GM18511 (cell line): ENCODE data around the gene GYPE.
"Not testable (repeated sequence)": the region's sequence is repeated elsewhere in the genome, so short reads cannot be mapped to it uniquely, and the experiment has no call there.

Experiments used
- ATAC-seq: cut with Tn5 transposase; IDR thresholded peaks from one replicate; pipeline ENCODE4 v1.9.1; 2021; ENCODE audit warnings: mild to moderate bottlenecking, moderate library complexity; ENCODE audit not compliant: unreplicated experiment

The GYPE gene

DNA sequence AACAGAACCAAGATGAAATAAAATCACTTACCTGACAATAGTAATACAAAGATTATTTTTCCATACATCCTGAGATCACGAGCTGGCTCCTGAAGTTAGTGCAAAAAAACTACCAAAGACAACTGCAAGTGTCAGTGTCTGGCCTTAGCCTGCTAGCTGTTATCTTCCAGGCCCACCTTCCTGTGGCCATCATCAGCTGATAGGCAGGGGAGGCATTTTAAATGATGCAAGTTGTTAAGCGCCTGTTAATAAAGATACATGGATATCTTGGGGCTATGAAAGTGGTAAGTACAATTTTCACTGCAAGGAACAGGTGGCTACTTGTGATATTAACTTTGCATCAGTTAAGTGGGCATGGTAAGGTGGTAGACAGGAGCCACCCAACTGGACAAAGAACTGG, at the start of gene GYPE:
Gene GYPE, minus strand, starts transcription at position 120 of the 400 bp plus-strand sequence. Its CDS starts 52 bp downstream, at position 68.
- ATAC-seq, result not testable (repeated sequence)

DNA sequence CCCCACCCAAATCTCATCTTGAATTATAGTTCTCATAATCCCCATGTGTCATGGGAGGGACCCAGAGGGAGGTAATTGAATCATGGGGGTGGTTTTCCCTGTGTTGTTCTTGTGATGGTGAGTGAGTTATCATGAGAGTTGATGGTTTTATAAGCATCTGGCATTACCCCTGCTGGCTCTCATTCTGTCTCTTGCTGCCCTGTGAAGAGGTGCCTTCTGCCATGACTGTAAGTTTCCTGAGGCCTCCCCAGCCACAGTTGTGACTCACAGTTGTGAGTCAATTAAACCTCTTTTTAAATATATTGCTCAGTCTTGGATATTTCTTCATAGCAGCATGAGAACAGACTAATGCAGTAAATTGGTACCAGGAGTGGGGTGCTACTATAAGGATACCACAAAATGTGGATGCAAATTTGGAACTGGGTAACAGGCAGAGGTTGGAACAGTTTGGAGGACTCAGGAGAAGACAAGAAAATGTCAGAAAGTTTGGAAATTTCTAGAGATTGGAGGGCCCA, 46.2 kb upstream of the GYPE start:
- not testable (repeated sequence) for ATAC-seq

DNA sequence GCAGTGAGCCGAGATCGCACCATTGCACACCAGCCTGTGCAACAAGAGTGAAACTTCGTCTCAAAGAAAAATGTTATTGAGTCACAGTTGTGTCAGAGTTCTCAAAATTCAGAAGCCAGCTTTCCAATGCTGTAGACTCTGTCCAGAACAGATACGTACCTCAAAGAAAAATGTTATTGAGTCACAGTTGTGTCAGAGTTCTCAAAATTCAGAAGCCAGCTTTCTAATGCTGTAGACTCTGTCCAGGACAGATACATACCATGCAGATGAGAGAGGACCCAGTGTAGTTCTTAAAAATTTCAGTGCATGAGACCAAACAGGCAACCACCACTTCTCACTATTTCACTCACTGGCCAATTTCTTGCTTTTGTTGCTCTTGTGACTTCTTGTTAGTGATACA, 45.6 kb upstream of the GYPE start:
- ATAC-seq, result not testable (repeated sequence)

DNA sequence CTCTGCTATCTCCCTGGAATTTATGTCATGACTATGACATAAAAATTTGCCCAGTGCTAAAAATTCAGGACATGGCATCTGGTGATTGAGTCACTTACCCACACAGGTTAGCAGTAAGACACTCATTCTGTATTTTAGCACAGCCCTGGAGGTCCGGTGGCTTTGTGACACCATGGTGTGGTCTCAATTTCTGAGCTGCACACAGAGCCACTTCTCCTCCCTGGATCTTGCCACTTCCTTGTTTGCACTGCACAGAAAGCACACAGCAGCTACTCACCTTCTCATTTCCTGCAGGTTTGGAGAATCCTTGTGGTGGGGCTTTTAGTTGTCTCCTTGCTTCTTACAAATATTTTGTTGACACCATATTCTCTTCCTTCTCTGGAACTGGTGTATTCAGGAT, 44.8 kb upstream of the GYPE start:
- ATAC-seq, result not testable (repeated sequence)

DNA sequence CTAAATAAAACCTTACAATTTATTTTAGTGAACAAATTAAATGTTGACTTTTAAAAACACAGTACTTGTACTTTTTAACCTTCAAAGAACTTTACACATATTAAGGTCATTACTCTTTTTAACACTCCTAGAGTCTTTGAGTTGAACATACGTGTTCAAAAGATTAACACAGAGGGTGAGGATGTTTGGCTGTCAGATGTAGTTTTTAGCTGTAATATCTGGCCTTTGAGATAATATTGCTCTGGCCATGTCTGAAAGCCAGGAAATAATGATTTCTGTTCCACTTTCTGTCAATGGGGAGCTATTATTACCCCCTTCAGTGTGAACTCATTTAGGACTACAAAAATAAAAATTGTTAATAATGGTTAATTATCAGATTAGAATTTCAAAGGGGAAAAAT, 42.1 kb upstream of the GYPE start:
- ATAC-seq, result not testable (repeated sequence)

DNA sequence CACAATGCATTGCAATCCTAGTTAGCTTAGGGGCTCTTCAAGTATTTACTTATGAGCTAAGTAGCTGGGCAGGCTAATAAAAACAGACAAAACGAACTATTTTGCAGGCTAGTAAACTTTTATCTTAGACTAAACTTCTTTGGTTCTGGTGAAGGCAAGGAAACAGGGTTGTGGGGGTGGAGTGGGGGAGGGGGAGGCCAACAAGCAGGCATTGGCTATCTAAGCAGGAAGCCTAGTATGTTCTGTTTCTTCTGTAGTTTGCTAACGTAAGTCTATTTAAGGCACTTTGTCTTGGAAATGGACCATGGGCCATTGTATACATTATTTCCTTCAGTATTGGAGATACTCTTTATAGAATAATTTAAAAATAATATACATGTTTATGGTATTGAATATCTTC, 35.3 kb upstream of the GYPE start:
- ATAC-seq, result not testable (repeated sequence)

DNA sequence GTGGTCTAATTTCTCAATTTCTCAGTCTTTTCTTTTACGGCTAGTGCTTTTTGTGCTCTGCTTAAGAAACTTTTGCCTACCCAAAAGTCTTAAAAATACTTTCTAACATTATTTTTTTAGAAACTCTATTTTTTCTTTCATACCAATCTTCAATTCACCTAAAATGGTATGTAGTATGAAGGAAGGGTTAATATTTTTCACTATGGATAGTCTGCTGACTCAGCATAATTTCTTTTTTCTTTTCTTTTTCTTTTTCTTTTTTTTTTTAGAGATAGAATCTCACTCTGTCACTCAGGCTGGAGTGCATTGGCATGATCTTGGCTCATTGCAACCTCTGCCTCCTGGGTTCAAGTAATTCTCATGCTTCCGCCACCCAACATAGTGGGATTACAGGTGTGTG, 34.2 kb upstream of the GYPE start:
- ATAC-seq, result no peak

DNA sequence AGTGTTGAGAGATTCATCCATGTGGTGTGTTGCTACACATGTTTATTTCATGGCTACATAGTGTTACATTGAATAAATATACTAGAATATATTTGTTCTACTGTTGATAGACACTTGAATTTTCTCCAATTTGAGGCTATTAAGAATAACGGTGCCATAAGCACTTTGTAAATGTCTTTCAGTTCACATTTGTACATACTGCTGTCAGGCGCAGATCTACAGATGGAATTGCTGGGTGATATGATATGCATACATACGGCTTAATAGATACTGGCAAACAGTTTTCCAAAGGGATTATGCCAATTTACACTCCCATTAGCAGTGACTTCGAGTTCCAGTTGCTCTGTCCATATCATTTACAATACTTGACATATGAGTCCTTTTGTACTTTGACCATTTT, 33.5 kb upstream of the GYPE start:
- ATAC-seq, result not testable (repeated sequence)

DNA sequence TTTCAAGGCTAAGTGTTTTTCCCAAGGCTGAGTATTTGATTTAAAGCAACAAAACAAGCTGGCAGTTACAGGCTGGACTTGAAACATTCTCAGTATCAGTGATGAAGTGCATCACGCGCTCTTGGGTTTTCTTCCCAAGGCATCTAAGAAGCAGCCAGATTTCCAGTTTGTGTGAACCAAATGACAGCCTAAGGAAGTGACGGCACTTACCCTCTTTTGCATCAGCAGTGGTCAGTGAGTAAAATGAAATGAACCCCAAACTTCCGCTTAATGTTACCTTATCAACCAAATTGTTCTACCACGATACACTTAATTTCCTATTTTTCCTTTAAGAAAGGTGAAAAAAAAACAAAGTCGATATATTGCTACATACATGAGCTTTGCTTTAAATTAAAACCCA, 15.8 kb upstream of the GYPE start:
- no peak for ATAC-seq

DNA sequence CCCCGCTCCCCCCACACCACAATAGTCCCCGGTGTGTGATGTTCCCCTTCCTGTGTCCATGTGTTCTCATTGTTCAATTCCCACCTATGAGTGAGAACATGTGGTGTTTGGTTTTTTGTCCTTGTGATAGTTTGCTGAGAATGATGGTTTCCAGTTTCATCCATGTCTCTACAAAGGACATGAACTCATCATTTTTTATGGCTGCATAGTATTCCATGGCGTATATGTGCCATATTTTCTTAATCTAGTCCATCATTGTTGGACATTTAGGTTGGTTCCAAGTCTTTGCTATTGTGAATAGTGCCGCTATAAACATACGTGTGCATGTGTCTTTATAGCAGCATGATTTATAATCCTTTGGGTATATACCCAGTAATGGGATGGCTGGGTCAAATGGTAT, 11.1 kb upstream of the GYPE start:
- ATAC-seq, result not testable (repeated sequence)

DNA sequence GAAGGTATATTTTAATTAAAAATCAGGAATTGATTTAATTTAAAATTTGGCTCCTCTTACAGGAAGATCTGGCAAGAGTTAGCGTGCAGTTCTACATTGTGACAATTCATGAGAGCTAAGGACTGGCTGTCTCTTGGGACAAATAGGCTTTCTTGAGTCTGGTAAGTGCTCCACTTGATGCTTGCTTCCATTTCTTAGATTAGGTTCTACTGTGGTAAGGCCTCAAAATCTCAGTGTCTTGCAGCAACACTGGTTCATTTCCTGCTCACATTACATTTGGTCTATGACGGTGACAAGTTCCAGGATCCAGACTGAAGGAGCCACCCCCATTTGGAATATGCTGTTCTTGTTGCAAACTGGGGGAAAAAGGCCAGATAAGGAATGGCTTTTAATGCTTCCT, 7.1 kb upstream of the GYPE start:
- not testable (repeated sequence) for ATAC-seq

DNA sequence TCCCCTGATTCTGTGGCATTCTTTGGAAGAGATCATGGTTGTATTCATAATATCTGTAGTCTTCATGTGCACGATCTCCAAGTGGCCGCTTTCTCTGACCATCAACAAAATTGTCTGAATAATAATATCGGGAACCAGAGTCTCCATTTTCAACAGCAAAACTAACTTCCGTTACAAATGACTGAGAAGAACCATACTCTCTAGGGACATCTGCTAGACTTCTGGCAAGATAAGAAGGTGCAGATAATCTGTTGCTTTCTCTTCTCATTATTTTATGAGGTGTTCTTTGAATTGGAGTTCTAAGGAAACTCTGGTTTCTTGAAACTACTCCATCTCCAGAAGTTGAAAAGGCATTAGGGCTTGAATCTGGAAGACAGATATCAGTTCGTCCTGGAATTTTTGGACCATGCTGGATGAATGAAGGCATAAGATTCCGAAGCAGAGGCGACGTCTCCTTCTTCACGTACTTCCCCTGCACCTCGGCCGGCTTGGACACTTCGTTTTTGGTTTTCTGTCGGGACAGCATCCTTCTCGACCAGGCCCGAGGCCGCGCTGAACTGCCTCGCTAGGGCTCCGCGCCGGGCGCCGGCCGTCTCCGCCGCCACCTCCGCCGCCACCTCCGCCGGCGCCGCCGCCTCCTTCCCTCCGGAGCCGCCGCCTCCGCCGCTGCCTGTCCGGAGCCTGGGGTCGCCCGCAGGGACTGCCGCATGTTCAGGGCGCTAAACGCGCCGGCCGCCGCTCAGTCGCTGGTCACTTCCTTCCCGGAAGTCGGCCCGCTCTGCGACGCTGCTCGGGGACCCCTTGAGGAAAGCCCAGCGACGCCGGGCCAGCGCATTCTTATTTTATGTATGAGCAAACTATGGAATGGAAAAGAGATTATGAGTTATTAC, 6.4 kb upstream of the GYPE start:
- peak; percentile 69 for ATAC-seq

DNA sequence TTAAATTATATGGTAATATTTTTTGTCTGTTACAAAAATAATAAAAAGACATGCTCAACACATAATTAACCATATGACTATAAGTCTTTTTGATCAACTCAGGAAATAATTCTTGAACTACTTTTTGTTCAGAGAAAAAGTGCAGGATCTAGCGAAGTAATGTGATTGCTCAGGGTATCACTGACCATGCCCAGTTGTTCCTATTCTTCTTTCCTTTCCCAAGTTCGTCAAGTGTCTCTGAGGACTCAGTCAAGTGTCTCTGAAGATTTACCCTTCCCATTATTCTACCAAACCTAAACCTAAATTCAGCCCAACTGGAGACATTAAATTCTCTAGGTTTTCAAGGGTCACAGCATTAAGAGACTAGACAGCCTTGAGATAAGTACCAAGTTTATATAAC, 5.5 kb upstream of the GYPE start:
- ATAC-seq, result not testable (repeated sequence)

DNA sequence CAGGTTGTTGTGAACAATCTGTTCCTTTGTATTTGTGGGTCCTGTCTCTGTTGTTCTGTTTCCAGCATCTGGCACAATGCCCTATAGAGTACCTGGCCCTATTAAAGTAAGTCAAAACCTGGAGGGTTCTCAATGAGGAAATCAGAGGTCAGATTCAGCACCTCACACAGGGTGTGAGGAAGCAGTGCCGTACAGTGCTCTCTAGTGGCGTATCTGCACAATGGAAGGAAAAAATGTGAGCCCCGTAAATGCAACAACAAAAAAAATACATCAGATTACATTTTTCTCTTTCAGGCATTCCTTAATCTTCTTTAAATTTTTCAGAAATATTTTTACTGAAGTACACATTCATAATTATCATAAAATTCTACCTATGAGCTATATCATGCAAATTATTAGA, 2.5 kb upstream of the GYPE start:
- ATAC-seq, result peak; percentile 55

DNA sequence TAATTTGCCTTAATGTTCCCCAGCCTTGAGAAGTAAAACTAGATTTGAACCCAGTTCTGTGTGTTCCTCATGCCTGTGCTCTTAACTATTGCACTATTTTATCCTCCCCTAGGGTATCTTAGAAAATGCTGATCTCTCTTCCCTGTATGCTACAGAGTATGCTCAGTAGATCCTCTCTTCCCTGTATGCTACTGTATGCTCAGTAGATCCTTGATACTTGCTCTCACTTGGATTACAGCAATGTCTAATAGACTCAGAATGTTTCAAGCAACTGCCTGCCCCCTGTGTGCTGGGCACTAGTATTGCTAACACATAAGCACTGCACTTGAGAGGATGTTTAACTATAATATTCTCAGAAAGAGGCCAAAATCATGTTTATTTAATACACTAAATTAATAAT, 928 bp downstream of the GYPE start:
- ATAC-seq, result not testable (repeated sequence)

DNA sequence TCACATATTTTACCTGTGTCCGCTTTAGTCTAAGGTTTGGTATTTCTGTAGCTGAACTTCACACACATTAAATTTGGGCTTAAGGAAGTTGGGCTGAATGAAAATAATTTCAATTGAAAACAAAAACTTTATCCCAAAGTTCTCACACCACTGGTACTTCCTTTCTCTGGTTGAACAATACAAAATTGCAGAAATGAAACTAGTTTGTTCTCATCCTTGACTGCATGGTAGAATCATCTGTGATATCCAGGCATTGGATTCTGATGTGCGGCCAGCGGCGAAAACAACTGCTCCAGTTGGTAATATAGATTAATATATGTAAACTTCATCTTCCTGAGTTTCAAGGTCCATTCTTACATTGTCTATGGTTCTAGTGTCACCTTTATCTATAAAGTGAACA, 15.0 kb downstream of the GYPE start:
- not testable (repeated sequence) for ATAC-seq

DNA sequence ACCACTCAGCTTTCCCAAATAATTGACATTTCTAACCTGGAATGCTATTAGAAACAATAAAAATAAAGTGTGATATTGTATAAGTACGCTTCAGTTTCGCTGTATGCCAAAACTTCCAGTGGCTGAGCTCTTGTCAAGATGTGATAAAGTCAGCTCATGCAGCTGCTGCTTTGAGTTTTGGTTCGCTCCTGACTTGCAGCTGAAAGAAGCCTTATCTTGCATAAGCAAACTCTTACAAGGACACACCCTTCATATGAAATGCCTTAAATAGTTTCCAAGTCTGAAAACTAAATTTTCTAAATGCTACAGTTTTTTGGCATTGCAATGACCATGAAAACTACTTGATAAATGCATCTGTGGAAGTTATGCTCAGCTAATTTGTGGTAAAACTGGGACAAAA, 17.2 kb downstream of the GYPE start:
- ATAC-seq, result not testable (repeated sequence)

DNA sequence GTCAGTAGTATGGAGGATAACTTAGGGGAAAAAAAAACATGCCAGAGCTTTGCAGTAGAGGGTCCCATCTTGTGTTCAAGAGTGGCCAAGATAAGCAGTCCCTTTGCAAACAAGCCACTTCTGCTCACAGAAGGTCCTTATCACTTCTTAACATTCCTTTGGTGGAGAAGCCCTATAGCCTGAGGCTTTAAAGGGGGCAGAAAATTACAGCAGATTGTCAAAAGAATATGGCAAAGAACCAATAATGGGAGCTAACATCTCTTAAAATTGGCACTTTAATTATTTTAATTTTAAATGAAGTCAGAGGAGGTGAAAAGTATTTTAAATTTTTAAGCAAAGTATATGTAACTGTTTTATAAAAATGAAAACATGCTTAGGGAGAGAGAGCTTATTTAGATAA, 20.4 kb downstream of the GYPE start:
- ATAC-seq, result not testable (repeated sequence)

DNA sequence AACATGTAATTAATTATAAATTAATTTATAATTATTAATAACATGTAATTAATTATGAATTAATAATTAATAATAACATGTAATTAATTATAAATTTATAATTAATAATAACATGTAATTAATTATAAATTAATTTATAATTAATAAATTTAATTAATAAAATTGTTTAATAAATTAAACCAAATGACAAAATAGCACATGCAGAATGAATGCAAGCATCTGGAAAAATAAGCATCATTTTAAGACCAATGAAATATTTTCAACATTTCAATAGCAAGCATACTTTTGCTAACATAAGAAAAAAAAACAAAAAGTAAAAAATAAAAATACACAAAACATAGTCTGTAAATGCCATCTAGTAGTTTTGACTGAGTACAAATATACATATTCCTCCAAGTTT, 21.8 kb downstream of the GYPE start:
- ATAC-seq, result no peak

DNA sequence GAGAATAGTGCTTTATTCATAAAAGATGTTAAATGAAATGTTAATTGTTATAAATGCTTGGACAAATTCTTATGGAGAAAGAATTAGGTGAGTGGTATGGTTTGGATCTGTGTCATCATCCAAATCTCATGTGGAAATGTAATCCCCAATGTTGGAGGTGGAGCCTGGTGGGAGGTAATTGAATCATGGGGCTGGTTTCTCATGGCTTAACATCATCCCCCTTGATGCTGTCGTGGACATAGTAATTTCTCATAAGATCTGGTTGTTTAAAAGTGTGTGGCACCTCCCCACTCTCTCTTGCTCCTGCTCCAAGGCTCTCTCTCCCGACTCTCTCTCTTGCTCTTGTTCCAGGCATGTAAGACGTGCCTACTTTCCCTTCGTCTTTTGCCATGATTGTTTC, 22.5 kb downstream of the GYPE start:
- no peak for ATAC-seq

DNA sequence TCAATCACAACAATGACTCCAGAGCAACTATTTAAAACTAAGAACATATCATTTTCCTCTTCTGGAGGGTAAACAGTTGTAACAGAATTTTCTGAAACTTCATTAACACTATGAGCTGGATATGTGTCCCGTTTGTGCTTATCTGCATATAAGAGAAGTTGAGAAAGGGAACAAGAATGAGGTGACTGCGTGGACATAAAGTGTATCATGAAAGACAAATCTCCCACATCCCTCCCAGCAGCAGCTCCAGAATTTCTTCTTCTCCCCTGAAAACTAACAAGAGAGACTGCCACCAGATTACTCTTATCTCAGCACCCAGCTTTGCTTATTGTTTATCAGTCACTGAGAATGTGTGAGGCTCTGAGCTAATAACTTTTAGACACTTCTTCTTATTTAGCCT, 25.8 kb downstream of the GYPE start:
- not testable (repeated sequence) for ATAC-seq

DNA sequence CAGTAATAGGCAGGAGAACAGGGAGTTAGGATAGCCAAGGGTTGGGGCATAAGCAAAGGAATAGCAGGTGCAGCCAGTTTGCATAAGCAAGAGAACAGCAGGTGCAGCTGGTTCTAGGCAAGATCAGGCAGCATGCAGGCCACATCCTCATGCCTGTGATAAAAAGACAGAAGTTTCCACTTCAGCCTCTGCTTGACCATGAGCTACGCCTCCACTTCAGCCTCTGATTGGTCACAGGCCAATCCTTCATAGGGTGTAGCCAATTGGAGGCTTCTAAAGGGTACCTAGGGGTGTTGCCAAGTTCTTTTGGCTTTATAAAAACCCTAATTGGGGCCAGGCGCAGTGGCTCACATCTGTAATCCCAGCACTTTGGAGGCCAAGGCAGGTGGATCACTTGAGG, 30.0 kb downstream of the GYPE start:
- not testable (repeated sequence) for ATAC-seq
